ENCODE results near the gene CALB2. TPM values are rescaled to one million over a fixed set of nuclear protein-coding genes. Genes with fewer than 3 reads are reported as not detected.
A peak's percentile ranks its signal among the peaks of the same experiment; 100 is the strongest.
"Not testable (repeated sequence)": the region's sequence is repeated elsewhere in the genome, so short reads cannot be mapped to it uniquely, and the experiment has no call there.

CALB2 gene
- total RNA-seq: 1 to 10 TPM in 1 of 2 donors, under 1 TPM in 1; 0.99 to 3.1 TPM

GRCh38 chr16:71358464-71358998 lies at the start of gene CALB2:
TSS of gene CALB2 (plus strand) at chr16:71358723. CDS start at chr16:71358793, 70 bp downstream.
- peak; percentile 91 for ATAC-seq
- TF ChIP-seq CTCF (IDR thresholded peaks at IDR 0.05) (peak; percentile 49 to 99 (median 96)), POLR2A (IDR thresholded peaks at IDR 0.05) (no peak)
- 0% methylated on average over 4 to 53 of the region's 53 CpGs for WGBS, 2 donors
- Histone ChIP-seq H3K4me1 (peaks cover 16% of the 10 kb centered on the region), H3K4me3 (no peak within 1 kb of the TSS), H3K27me3 (peaks cover 0 to 8% of the 10 kb centered on the region in 2 donors), H3K9me3 (no peaks in the 10 kb centered on the region), H3K27ac (no peak within 1 kb of the TSS), H3K36me3 (replicated peaks in 1 of 2; ENCODE audit: insufficient read depth in 1 of 2, low read depth in 2 of 2) (no peaks in the 10 kb centered on the region)
- peak; percentile 74 to 86 (median 74) for DNase-seq
- intact Hi-C loops (cut with DNase I): no loop called here

GRCh38 chr16:71311553-71312158 lies 46.9 kb upstream of the CALB2 start:
- H3K36me3 ChIP-seq (replicated peaks in 1 of 2; ENCODE audit: insufficient read depth in 1 of 2, low read depth in 2 of 2): no peaks in the 10 kb centered on the region
- TF ChIP-seq CTCF (IDR thresholded peaks at IDR 0.05) (peak; percentile 60 to 79 (median 74)), POLR2A (IDR thresholded peaks at IDR 0.05) (no peak)
- no peaks in the 10 kb centered on the region for H3K9me3 ChIP-seq
- no peak overlapping the region for H3K27ac ChIP-seq
- no peak for ATAC-seq
- peak; percentile 10 to 31 (median 20) for DNase-seq
- intact Hi-C loops (cut with DNase I): no loop called here
- no peaks in the 10 kb centered on the region for H3K27me3 ChIP-seq
- no peaks in the 10 kb centered on the region for H3K4me1 ChIP-seq
- no peak overlapping the region for H3K4me3 ChIP-seq
- 21% methylated on average over 7 of the region's 7 CpGs for WGBS, 2 donors

- H3K27ac ChIP-seq; DNase-seq; H3K4me3 ChIP-seq; ATAC-seq; H3K9me3 ChIP-seq; H3K36me3 ChIP-seq (replicated peaks in 1 of 2; ENCODE audit: insufficient read depth in 1 of 2, low read depth in 2 of 2); H3K4me1 ChIP-seq; intact Hi-C loops (cut with DNase I); H3K27me3 ChIP-seq: not testable (repeated sequence)
- WGBS, 2 donors: 33 to 34% methylated on average over 3 of the region's 3 CpGs
Measured at GRCh38 chr16:71313591-71313990, 44.9 kb upstream of the CALB2 start.

- TF ChIP-seq CTCF (IDR thresholded peaks at IDR 0.05) (no peak), POLR2A (IDR thresholded peaks at IDR 0.05) (no peak)
- Histone ChIP-seq H3K9me3 (no peaks in the 10 kb centered on the region), H3K4me1 (no peaks in the 10 kb centered on the region), H3K4me3 (no peak overlapping the region), H3K27ac (no peak overlapping the region), H3K36me3 (replicated peaks in 1 of 2; ENCODE audit: insufficient read depth in 1 of 2, low read depth in 2 of 2) (no peaks in the 10 kb centered on the region), H3K27me3 (no peaks in the 10 kb centered on the region)
- DNase-seq (no peak), ATAC-seq (no peak)
- intact Hi-C loops (cut with DNase I): no loop called here
- 15 to 18% methylated on average over 3 of the region's 3 CpGs for WGBS, 2 donors
Measured at GRCh38 chr16:71315269-71315668, 43.3 kb upstream of the CALB2 start.

- TF ChIP-seq POLR2A (IDR thresholded peaks at IDR 0.05): no peak
- no peak for TF ChIP-seq CTCF (IDR thresholded peaks at IDR 0.05)
- DNase-seq: no peak
- no peaks in the 10 kb centered on the region for H3K9me3 ChIP-seq
- H3K27ac ChIP-seq: no peak overlapping the region
- no peaks in the 10 kb centered on the region for H3K36me3 ChIP-seq (replicated peaks in 1 of 2; ENCODE audit: insufficient read depth in 1 of 2, low read depth in 2 of 2)
- no peaks in the 10 kb centered on the region for H3K4me1 ChIP-seq
- no peak overlapping the region for H3K4me3 ChIP-seq
- no peaks in the 10 kb centered on the region for H3K27me3 ChIP-seq
- ATAC-seq: no peak
- intact Hi-C loops (cut with DNase I): no loop called here
- WGBS, 2 donors: 77 to 81% methylated on average over 4 of the region's 4 CpGs
Measured at GRCh38 chr16:71319999-71320398, 38.5 kb upstream of the CALB2 start.

Data from body of pancreas (tissue), 4 donors.